GM12878 (cell line): Measurements from ENCODE around the gene GLUD1.
A peak's percentile ranks its signal among the peaks of the same experiment; 100 is the strongest.

Source experiments
- ASH2L ChIP-seq: fragments of 300-600, 200-600 bp; sonication (generic); IDR thresholded peaks from 2 replicates; pipeline ENCODE4 v1.6.1; 2017; ENCODE audit warnings: low read depth, mild to moderate bottlenecking, borderline replicate concordance
- CBFB ChIP-seq: IDR thresholded peaks from 2 replicates; pipeline ENCODE4 v1.6.1; 2016; ENCODE audit warnings: antibody characterized with exemption, low read depth
- CBX3 ChIP-seq: fragments of 200-600 bp; sonication (generic); IDR thresholded peaks from 2 replicates; pipeline ENCODE4 v1.6.1; 2016; ENCODE audit warnings: low read depth, borderline replicate concordance
- CTCF ChIP-seq, 3 experiments: IDR thresholded peaks in 2 of 3; conservative IDR thresholded peaks in 1 of 3; 2 replicates each; pipeline ENCODE4 v1.5.1; 2011; ENCODE audit warnings: low read depth in 3 of 3, low read length in 3 of 3, mild to moderate bottlenecking in 3 of 3, control low read depth in 2 of 3, moderate library complexity in 2 of 3, inconsistent platforms in 1 of 3, mixed read lengths in 1 of 3; ENCODE audit not compliant: control insufficient read depth in 2 of 3, insufficient read depth in 1 of 3; ENCODE audit errors: extremely low read depth in 1 of 3
- EP300 ChIP-seq, 2 experiments: fragments of 150-350 bp in 1 of 2; IDR thresholded peaks; 2 replicates each; pipeline ENCODE4 v1.6.1; 2011 to 2012; ENCODE audit warnings: low read depth in 2 of 2, low read length in 2 of 2, borderline replicate concordance in 1 of 2, improper control_type of control experiment in 1 of 2, inconsistent platforms in 1 of 2; ENCODE audit not compliant: control insufficient read depth in 1 of 2
- PML ChIP-seq: IDR thresholded peaks from 2 replicates; pipeline ENCODE4 v1.6.1; 2012; ENCODE audit warnings: low read length, inconsistent platforms
- RFX5 ChIP-seq: IDR thresholded peaks from 2 replicates; pipeline ENCODE4 v1.6.1; 2011; ENCODE audit warnings: low read depth, low read length, improper control_type of control experiment
- SMC3 ChIP-seq: IDR thresholded peaks from 2 replicates; pipeline ENCODE4 v1.6.1; 2011; ENCODE audit warnings: low read length, improper control_type of control experiment, borderline replicate concordance
- SRF ChIP-seq, 2 experiments: IDR thresholded peaks; 2 replicates each; pipeline ENCODE4 v1.6.1; 2011; ENCODE audit warnings: low read depth in 2 of 2, low read length in 2 of 2, mild to moderate bottlenecking in 1 of 2, moderate library complexity in 1 of 2
- TF ChIP-seq, protein P1 (sequence below): IDR thresholded peaks from 2 replicates; pipeline ENCODE4 v1.6.1; 2012; ENCODE audit warnings: low read depth, low read length, improper control_type of control experiment

DNA sequence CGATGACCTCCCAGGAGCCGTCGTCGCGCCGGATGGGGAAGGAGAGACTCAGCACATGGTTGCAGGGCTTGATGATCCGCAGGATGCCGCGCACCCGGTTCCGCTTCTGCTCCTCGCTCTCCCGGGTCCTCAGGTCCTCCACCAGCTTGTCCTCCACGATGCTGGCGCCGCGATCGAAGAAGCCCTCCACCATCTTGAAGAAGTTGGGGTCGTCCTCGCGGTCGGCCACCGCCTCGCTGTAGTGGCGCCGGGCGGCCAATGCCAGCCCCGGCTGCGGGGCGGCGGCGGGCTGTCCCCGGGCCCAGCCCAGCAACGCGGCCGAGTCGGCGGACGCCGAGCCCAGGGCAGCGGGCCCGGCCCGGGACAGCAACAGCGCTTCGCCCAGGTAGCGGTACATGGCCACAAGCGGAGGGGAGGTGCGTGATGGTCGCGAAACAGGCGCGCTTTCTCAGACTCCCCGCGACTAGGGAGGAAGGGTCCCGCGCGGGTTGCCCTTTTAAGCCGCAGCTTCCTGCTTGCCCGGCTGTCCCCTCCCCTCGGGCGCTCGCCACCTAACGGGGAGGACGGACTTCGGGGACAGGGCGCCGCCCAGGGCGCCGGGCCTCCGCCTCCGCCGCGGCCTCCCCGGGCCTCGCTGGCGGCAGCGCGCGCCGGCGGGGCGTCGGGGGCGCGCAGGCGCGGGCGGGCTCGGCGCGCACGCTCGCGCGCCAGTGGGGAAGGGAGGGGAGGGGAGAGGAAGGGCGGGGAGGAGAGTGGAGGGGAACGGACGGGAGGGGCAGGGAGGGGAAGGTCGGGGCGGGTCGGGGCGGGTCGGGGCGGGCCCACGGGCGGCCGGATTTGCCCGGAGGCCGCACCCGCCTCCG, at the start of gene GLUD1, which contains the start of gene SHLD2:
- peak in 1 of 3 experiments; percentile 11; a peak in 1 of 6 replicates for TF ChIP-seq CTCF (IDR thresholded peaks at IDR 0.05 in 2 of 3, conservative IDR thresholded peaks at IDR 0.05 in 1 of 3; ENCODE audit: control insufficient read depth in 2 of 3, extremely low read depth in 1 of 3, insufficient read depth in 1 of 3, low read depth in 3 of 3, low read length in 3 of 3)
- TF ChIP-seq CBX3, result no peak
- TF ChIP-seq SMC3, result no peak
- peak; percentile 57; the same call in 1 of the 2 replicates for TF ChIP-seq ASH2L
- peak; percentile 78 to 84 for TF ChIP-seq SRF (IDR thresholded peaks at IDR 0.05; ENCODE audit: low read depth in 2 of 2, low read length in 2 of 2)
- no peak for TF ChIP-seq RFX5
- no peak for TF ChIP-seq PML
- TF ChIP-seq, protein P1, sequence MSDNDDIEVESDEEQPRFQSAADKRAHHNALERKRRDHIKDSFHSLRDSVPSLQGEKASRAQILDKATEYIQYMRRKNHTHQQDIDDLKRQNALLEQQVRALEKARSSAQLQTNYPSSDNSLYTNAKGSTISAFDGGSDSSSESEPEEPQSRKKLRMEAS, result no peak
- TF ChIP-seq CBFB, result no peak
- TF ChIP-seq EP300 (IDR thresholded peaks at IDR 0.05; ENCODE audit: borderline replicate concordance in 1 of 2, control insufficient read depth in 1 of 2, low read depth in 2 of 2, low read length in 2 of 2), result no peak
